Ascending aorta (tissue), 2 donors: ENCODE measurements around the gene HGFAC. TPM values are rescaled to one million over a fixed set of nuclear protein-coding genes. Genes with fewer than 3 reads are reported as not detected.

Experiments
- DNase-seq, 2 donors: peaks; one replicate each; pipeline ENCODE4 v3.0.0-alpha.2; 2019; ENCODE audit warnings: low spot score in 2 of 2
- H3K27ac ChIP-seq, 2 donors: fragments of 200-600 bp; sonication (generic); one replicate each; pipeline ENCODE4 v1.5.1; 2016 to 2017; ENCODE audit warnings: mild to moderate bottlenecking in 1 of 2
- H3K27me3 ChIP-seq: fragments of 200-600 bp; sonication (generic); one replicate; pipeline ENCODE4 v1.5.1; 2017
- H3K36me3 ChIP-seq, 2 donors: fragments of 200-600 bp; sonication (generic); one replicate each; pipeline ENCODE4 v1.5.1; 2016
- H3K4me1 ChIP-seq, 2 donors: fragments of 200-600 bp; sonication (generic); one replicate each; pipeline ENCODE4 v1.5.1; 2016 to 2017; ENCODE audit warnings: mild to moderate bottlenecking in 1 of 2
- H3K4me3 ChIP-seq, 2 donors: fragments of 200-600 bp; sonication (generic); one replicate each; pipeline ENCODE4 v1.5.1; 2016 to 2017; ENCODE audit warnings: mild to moderate bottlenecking in 1 of 2
- H3K9me3 ChIP-seq, 2 donors: fragments of 200-600 bp; sonication (generic); one replicate each; pipeline ENCODE4 v1.5.1; 2016
- CTCF ChIP-seq, 3 experiments: fragments of 200-600 bp in 2 of 3; fragments of 450-650 bp in 1 of 3; sonication (generic) in 2 of 3; IDR thresholded peaks; one replicate each; pipeline ENCODE4 v1.5.1; 2016 to 2019; ENCODE audit warnings: antibody characterized with exemption in 3 of 3, mild to moderate bottlenecking in 1 of 3, moderate library complexity in 1 of 3
- intact Hi-C: fragments of 100-400 bp; cut with DNase I; formaldehyde crosslinking; loops from one replicate; pipeline ENCODE4 v1.15.1; 2023
- total RNA-seq: library from RNA; depleted of rRNA; stranded (reverse); fragments of >200 nt; gene quantifications from one replicate; pipeline ENCODE4 v1.1.0, GENCODE V29; 2016

Gene HGFAC
- total RNA-seq, 1 donor from 2014 or later = 2.2 TPM

- no peak overlapping the region for H3K27ac ChIP-seq
- intact Hi-C loops = no loop called here
- no peak for DNase-seq
- H3K4me1 ChIP-seq = no peaks in the 10 kb centered on the region
- no peaks in the 10 kb centered on the region for H3K9me3 ChIP-seq
- H3K4me3 ChIP-seq = no peak overlapping the region
- H3K36me3 ChIP-seq = peaks cover 12 to 28% of the 10 kb centered on the region in 2 donors
- no peaks in the 10 kb centered on the region for H3K27me3 ChIP-seq
- TF ChIP-seq CTCF (IDR thresholded peaks at IDR 0.05) = no peak
Observed at GRCh38 chr4:3423952-3424351, 17.8 kb upstream of the HGFAC start.

- Histone ChIP-seq H3K9me3 (no peaks in the 10 kb centered on the region), H3K27me3 (no peaks in the 10 kb centered on the region), H3K4me1 (no peaks in the 10 kb centered on the region), H3K4me3 (no peak overlapping the region), H3K27ac (no peak overlapping the region), H3K36me3 (peaks cover 12 to 28% of the 10 kb centered on the region in 2 donors)
- intact Hi-C loops = no loop called here
- TF ChIP-seq CTCF (IDR thresholded peaks at IDR 0.05) = no peak
- no peak for DNase-seq
Observed at GRCh38 chr4:3424522-3425095, 17.2 kb upstream of the HGFAC start.

- intact Hi-C loops = no loop called here
- Histone ChIP-seq H3K27ac (no peak overlapping the region), H3K4me3 (no peak overlapping the region), H3K9me3 (no peaks in the 10 kb centered on the region), H3K4me1 (no peaks in the 10 kb centered on the region), H3K36me3 (peaks cover 12 to 36% of the 10 kb centered on the region in 2 donors), H3K27me3 (no peaks in the 10 kb centered on the region)
- DNase-seq = no peak
- TF ChIP-seq CTCF (IDR thresholded peaks at IDR 0.05) = no peak
Observed at GRCh38 chr4:3426465-3427133, 15.2 kb upstream of the HGFAC start.

GRCh38 chr4:3427134-3427476 is 14.7 kb upstream of the HGFAC start:
- no peak for TF ChIP-seq CTCF (IDR thresholded peaks at IDR 0.05)
- peaks cover 12 to 32% of the 10 kb centered on the region in 2 donors for H3K36me3 ChIP-seq
- H3K27ac ChIP-seq = no peak overlapping the region
- H3K4me1 ChIP-seq = no peaks in the 10 kb centered on the region
- intact Hi-C loops = no loop called here
- no peak for DNase-seq
- H3K9me3 ChIP-seq = no peaks in the 10 kb centered on the region
- no peak overlapping the region for H3K4me3 ChIP-seq
- no peaks in the 10 kb centered on the region for H3K27me3 ChIP-seq

- no peak for DNase-seq
- TF ChIP-seq CTCF (IDR thresholded peaks at IDR 0.05) = no peak
- peaks cover 6 to 24% of the 10 kb centered on the region in 2 donors for H3K36me3 ChIP-seq
Observed at GRCh38 chr4:3427706-3428446, 13.9 kb upstream of the HGFAC start.

More at GRCh38 chr4:3427706-3428446, 13.9 kb upstream of the HGFAC start:
- Histone ChIP-seq H3K27ac (no peak overlapping the region), H3K27me3 (no peaks in the 10 kb centered on the region), H3K9me3 (no peaks in the 10 kb centered on the region), H3K4me1 (no peaks in the 10 kb centered on the region), H3K4me3 (no peak overlapping the region)
- intact Hi-C loops = no loop called here
